RWPE1 (cell line): ENCODE data around the gene RUNX2.
A peak's percentile ranks its signal among the peaks of the same experiment; 100 is the strongest.

Experiments
- CTCF ChIA-PET: fragments of 350-600 bp; sonication (Branson Sonifier 250); formaldehyde crosslinking; extraction: SDS; loops from one replicate; lab custom pipeline; 2021; lab: Yijun Ruan, JAX
- POLR2A ChIA-PET: fragments of 400-600 bp; formaldehyde crosslinking; extraction: SDS; loops from one replicate; lab custom pipeline; 2020; ENCODE audit warnings: antibody characterized with exemption; ENCODE audit not compliant: low non-redundant PET; lab: Yijun Ruan, JAX
- DNase-seq: peaks from one replicate; pipeline ENCODE4 v3.0.0; 2012; ENCODE audit warnings: low spot score
- H3K27ac ChIP-seq: fragments of 450-650 bp; 2 replicates; pipeline ENCODE4 v1.5.1; 2017
- TF ChIP-seq, protein P1 (sequence below): fragments of 450-650 bp; conservative IDR thresholded peaks from 2 replicates; pipeline ENCODE4 v1.5.1; 2017; ENCODE audit warnings: low read depth, mild to moderate bottlenecking

The RUNX2 gene

DNA sequence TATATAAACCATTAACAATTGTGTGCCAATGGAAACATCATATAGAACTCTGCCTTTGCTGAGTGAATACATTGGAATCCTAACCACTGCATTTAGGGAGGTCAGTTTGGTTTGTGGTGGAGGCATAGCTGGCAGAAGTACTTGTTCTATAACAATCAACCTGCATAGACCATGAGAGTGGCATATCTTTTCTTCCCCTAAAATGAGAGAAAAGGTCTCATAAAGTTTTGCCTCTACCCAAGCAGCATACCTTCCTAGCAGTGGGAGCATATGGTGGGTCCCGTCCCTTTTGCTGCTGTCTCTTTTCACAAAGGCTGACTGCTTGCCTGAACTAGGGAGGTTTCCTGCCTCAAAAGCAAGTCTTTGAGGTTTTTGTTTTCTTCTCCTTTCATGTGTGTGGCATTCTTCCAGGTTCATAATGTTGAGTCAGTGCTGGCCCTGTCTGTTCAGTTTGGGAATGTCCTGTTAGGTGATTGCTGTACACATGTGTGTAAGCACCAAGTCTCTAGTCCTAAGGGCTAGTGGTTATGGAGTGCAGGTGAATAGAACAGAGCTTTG is 110.8 kb downstream of the RUNX2 start:
- TF ChIP-seq, protein P1, sequence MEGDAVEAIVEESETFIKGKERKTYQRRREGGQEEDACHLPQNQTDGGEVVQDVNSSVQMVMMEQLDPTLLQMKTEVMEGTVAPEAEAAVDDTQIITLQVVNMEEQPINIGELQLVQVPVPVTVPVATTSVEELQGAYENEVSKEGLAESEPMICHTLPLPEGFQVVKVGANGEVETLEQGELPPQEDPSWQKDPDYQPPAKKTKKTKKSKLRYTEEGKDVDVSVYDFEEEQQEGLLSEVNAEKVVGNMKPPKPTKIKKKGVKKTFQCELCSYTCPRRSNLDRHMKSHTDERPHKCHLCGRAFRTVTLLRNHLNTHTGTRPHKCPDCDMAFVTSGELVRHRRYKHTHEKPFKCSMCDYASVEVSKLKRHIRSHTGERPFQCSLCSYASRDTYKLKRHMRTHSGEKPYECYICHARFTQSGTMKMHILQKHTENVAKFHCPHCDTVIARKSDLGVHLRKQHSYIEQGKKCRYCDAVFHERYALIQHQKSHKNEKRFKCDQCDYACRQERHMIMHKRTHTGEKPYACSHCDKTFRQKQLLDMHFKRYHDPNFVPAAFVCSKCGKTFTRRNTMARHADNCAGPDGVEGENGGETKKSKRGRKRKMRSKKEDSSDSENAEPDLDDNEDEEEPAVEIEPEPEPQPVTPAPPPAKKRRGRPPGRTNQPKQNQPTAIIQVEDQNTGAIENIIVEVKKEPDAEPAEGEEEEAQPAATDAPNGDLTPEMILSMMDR = no peak
- POLR2A ChIA-PET = no interaction called here
- H3K27ac ChIP-seq = no peak overlapping the region
- CTCF ChIA-PET = interaction anchor here (1.3 kb wide), 1 partner anchor 275 kb away, joined by 4 read pairs; no protein-coding TSS in a partner anchor
- no peak for DNase-seq

DNA sequence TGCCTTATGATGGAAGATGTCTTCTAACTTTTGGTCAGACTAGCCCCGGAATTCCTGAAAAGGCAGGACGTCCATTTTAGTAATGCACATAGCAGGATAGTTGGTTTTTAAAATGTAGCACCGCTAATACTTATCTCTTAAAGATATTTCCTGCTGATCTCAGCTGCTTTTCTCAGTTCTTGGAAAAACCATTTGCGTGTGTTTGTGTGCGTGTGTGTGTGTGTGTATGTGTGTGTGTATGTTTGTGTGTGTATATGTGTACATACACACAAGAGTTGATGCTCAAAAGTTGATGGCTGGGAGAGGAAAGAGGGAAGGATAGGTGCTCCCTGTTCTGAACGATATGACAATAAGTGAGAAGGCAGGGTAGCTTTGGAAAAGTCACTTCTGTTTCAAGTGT is 111.3 kb downstream of the RUNX2 start:
- TF ChIP-seq, protein P1 = no peak
- H3K27ac ChIP-seq = no peak overlapping the region
- CTCF ChIA-PET = no interaction called here
- DNase-seq = no peak
- POLR2A ChIA-PET = no interaction called here

DNA sequence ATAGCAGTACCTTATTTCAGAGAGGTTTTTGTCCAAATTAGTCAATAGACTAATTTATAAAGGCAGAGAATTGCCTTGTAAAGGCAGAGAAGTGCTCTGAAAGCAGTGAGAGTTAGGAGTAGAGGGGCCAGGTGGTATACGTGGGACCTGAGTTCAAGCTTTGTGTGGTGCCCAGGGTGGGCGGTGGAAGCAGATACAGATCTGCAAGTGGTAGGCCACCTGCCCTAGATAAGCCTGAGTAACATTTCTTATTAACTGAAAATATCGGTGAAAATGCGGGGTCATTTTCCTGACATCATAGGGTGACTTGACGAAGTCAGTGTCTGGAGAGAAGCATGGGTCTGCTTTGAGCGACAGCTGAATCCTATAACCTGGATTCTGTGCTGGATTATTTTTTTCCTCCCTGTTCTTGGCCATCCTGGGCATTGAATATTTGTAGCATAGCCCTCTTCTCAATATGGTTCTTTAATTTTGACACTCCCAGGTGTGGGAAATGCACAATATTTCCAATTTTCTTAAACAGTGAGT is 111.8 kb downstream of the RUNX2 start:
- CTCF ChIA-PET = no interaction called here
- no peak overlapping the region for H3K27ac ChIP-seq
- TF ChIP-seq, protein P1 = no peak
- POLR2A ChIA-PET = no interaction called here
- DNase-seq = no peak

DNA sequence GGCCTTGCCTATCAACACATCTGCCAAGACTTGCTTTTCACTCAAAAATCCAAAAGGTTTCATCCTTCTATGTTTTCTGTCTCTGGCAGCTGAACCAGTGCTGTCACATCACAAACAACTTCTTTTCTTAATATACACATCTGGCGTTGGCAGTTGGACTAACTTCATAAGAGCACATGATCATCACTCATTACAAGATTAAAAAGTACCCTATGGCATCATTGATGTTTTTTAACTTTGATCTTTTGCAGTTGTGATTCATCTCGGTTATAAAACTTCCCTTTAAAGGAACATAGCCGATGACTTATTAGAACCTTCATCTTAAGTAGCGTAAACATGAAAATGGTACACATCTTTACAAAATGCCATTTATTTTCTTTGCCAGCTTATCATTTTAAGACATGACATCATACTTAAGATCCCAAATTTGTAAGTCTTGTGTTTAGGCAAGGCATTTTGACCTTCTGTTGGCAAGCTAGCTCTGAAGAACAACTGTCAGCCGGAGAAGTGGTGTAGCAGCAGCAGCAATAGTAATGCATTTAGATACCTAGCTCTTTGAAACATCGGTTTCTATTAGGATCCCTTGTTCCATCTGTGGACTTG is 113.8 kb downstream of the RUNX2 start:
- DNase-seq = no peak
- TF ChIP-seq, protein P1 = no peak
- ChIA-PET POLR2A (no interaction called here), CTCF (no interaction called here)
- H3K27ac ChIP-seq = no peak overlapping the region

DNA sequence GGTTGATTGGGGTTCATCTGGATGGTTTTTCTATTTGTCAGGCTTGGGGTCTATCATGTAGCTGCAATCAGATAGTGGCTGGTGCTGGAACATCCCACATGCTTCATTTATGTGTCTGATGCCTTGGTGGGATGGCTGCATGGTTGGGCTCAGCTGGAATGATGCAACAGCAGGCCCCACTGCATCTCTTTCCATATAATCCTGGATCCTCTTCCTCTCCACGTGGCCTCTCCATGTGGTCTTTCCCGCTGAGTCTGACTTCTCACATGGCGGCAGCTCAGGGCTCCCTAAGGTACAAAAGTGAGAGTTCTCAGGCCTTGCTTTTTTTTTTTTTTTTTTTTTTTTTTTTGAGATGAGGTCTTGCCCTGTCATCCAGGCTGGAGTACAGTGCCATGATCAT is 114.6 kb downstream of the RUNX2 start:
- CTCF ChIA-PET = no interaction called here
- TF ChIP-seq, protein P1 = no peak
- no peak for DNase-seq
- POLR2A ChIA-PET = no interaction called here
- H3K27ac ChIP-seq = no peak overlapping the region

DNA sequence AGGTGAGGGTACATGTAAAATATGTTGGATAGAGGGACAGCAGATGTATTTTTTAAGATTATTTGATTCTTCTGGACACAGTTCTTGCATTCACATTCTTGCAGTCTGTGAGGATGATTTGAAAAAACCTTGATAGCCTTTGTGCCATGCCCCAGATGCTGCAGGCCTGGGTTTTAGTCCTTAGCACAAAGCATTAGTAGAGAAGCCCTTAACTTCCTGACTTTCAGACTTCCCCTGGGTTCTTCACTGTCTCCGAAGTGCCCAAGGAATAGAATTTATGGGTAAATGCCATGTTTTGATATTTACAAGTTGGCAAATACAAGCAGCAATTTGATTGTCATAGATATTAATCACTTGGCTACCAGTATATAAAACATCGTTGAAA is 117.2 kb downstream of the RUNX2 start:
- ChIA-PET POLR2A (no interaction called here), CTCF (no interaction called here)
- H3K27ac ChIP-seq = peak overlapping the region; percentile 87
- TF ChIP-seq, protein P1 = no peak
- no peak for DNase-seq
